GM19328 (cell line): ENCODE measurements around the gene IFNK.

Experiments
- ATAC-seq: cut with Tn5 transposase; IDR thresholded peaks from one replicate; pipeline ENCODE4 v1.9.1; 2021; ENCODE audit warnings: mild to moderate bottlenecking, moderate library complexity; ENCODE audit not compliant: unreplicated experiment

The IFNK gene

DNA sequence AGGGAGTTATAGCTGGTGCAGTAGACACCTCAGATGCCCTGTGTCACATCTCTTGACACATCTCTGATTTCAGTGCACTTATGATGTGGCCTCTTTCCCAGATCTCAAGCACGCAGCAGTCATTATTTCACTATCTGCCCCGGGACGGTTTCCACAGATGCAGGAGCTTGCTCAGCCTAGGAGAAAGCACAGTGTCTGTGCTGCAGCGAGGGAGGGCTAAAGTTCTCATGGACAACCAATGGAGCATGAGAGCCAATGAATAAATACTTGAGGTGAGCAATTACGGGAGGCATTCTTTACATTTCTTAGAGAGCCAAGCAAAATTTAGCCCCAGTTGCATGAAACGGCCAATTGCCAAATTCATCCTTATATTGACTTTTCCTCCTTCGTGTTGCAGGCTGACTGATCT is 12.9 kb downstream of the IFNK start:
- no peak for ATAC-seq

- ATAC-seq, result no peak
Measured at GRCh38 chr9:27537756-27538155, 13.7 kb downstream of the IFNK start.

DNA sequence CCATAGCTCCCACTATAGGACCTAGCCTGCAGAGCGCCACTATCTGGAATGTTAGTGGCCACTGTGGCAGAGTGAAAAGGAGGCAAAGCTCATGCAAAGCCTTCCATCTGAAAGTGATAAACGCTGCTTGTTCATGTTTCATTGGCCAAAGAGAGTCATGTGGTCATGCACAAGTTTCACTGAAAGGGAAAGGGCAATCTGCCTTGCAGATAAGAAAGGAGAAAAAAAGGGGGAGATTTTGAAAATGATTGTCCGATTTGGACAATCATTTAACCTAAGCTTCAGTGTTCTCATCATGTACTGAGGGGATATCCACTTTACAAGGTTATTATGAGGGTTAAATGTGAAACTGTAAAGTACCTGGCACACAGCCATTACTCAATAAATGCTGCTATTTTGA is 14.6 kb downstream of the IFNK start:
- ATAC-seq, result no peak

- no peak for ATAC-seq
Measured at GRCh38 chr9:27539479-27540441, 15.7 kb downstream of the IFNK start.

GRCh38 chr9:27540502-27540901 is 16.4 kb downstream of the IFNK start:
- ATAC-seq, result no peak

- no peak for ATAC-seq
Measured at GRCh38 chr9:27541740-27542139, 17.6 kb downstream of the IFNK start.

- ATAC-seq, result no peak
Measured at GRCh38 chr9:27542508-27542907, 18.4 kb downstream of the IFNK start.

GRCh38 chr9:27545471-27545870 is 21.4 kb downstream of the IFNK start:
- no peak for ATAC-seq

GRCh38 chr9:27548055-27548741 is 24.1 kb downstream of the IFNK start:
- no peak for ATAC-seq

- ATAC-seq, result no peak
Measured at GRCh38 chr9:27549196-27549755, 25.2 kb downstream of the IFNK start.

DNA sequence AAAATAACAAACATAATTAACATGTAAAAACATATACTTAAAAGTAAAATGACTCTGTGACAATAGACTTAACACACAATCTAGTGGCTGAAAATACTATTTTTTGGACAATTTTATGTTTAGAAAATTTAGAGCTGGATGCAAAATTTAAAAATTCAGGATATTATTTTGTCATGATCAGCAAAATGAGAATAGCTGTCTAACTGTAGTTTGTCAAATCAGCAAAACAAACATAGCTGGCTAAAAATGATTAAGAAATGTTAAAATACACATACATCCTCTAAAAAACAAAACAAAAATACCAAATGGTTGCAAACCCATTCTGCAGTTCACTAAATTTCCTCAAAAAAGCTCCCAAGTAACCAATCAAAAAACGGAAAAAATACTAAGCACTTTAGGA is 30.6 kb downstream of the IFNK start:
- ATAC-seq, result no peak

DNA sequence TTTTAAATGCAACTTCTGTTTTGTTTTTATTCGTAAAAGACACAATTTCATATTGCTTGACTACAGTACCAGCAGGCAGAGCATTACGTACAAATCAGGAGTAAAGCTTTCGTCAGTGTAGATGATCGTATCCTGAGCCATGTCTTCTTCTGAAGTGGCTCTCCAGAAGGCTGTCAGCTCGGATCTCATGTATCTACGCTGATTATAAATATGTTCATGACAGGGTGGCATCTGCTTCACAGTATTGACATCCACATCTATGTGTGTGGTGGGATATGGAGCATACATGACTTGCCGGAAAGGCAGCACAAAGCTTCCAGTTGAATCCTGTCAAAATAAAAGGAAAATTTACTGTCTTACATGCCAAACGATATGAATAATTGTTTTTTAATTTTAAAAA is 32.4 kb downstream of the IFNK start:
- no peak for ATAC-seq

- no peak for ATAC-seq
Measured at GRCh38 chr9:27558307-27558706, 34.2 kb downstream of the IFNK start.

- no peak for ATAC-seq
Measured at GRCh38 chr9:27560457-27560856, 36.4 kb downstream of the IFNK start.

DNA sequence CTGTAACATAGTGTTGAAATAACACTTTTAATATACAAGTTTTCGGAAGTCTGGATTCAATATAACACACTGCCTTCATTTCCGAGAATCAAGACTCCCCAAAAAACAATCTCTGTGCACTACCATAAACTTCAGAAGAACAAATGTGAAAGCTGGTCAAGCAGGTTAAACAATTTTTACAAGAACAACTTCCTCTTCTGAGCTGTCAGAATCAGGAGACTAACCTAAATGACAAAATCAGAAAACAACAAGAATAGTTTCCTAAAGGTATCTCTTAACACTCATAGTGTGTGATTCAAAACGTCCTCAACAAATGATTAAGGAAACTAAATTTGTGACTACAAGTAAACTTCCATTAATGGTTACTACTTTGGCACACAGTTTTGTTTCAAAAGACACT is 37.6 kb downstream of the IFNK start:
- no peak for ATAC-seq

GRCh38 chr9:27563738-27564430 is 39.8 kb downstream of the IFNK start:
- ATAC-seq, result no peak

DNA sequence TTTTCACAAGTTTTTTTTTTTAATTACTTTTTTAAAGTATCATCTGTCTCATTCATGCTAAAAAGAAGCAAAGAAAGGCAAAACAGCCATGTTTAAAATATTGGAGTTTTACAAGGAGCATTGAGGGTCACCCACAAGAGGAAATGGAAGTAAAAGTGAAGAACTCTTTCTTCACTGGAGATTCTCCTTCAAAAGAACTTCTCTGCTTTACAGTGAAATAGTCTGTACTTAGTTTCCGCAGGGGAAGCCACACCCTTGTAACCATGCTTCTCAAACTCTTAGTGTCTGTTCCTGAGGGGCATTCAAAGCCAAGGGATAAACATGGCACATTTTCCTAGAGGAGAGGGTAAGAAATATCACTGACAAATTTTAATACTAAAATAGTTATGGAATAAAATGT is 40.6 kb downstream of the IFNK start:
- no peak for ATAC-seq

DNA sequence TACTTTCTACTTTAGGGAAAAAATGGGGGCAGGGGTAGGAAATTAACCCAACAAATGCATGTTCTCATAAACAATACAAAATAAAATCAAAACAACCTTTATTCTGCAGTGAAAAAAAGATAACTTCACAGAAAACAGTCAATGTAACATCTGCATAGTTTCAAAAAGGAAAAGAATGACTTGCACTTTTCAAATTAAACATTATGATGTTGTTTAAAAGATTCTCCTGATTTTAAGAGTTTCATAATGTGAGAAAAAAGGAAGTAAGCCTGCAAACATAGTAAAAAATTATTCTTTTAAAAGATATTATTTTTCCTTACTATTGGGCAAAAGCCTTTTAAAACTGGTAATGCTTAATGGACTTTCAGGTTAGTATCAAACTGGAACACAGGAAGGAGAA is 41.6 kb downstream of the IFNK start:
- no peak for ATAC-seq

- no peak for ATAC-seq
Measured at GRCh38 chr9:27566118-27566517, 42.0 kb downstream of the IFNK start.

DNA sequence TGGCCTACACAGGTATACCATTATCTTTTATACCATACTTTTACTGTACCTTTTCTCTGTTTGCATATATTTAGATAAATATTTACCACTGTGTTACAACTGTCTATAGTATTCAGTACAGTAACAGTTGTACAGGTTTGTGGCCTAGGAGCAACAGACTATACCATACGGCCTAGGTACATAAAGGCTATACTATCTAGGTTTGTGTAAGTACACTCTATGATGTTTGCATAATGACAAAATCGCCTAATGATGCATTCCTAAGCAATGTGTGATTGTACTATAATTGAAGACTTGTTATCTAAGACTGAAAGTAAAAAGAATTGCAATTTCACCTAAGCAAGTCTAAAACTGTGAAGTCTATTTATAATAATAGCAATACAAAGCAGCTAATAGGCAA is 45.3 kb downstream of the IFNK start:
- no peak for ATAC-seq

DNA sequence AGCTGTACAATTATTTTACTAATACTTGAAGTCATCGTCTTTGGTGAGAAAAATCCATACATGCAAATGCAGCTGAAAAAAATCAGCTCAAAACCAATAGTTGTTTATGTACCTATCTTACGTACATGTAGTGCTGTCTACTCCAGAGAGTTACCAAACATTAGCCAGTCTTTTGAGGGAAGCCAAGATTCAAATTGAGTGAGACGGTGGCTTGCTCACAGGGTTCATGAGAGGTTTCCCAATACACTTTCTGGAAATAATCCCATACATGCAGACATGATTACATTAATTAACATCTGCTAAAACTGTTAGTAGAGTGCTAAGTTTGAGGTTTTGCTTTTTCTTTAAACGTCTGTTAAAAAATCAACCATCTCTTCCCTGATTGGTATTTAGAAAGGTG is 46.9 kb downstream of the IFNK start:
- ATAC-seq, result no peak
